OCI-LY1 (cell line): Measurements from ENCODE around the gene UBE2C.

ENCODE experiments used
- H2AFZ ChIP-seq: fragments of 200-600 bp; sonication (generic), shearing (Covaris generic); 2 replicates; pipeline ENCODE4 v1.6.0; 2014; ENCODE audit warnings: antibody characterized with exemption, mild to moderate bottlenecking, low read length
- H3F3A ChIP-seq: fragments of 200-600 bp; sonication (generic), shearing (Covaris generic); 2 replicates; pipeline ENCODE4 v1.6.0; 2014; ENCODE audit warnings: mild to moderate bottlenecking, antibody characterized with exemption, low read length, moderate library complexity; ENCODE audit not compliant: insufficient read depth
- H3K27ac ChIP-seq: fragments of 200-600 bp; sonication (generic); 2 replicates; pipeline ENCODE4 v1.5.1; 2014; ENCODE audit warnings: low read length, mixed run types, mild to moderate bottlenecking, low read depth; ENCODE audit not compliant: poor library complexity, severe bottlenecking
- H3K27me3 ChIP-seq: fragments of 200-600 bp; sonication (generic); 2 replicates; pipeline ENCODE4 v1.6.0; 2014; ENCODE audit warnings: antibody characterized with exemption, mild to moderate bottlenecking, low read length, moderate library complexity; ENCODE audit not compliant: insufficient read depth
- H3K36me3 ChIP-seq: fragments of 200-600 bp; sonication (generic); 2 replicates; pipeline ENCODE4 v1.6.1; 2014; ENCODE audit warnings: mild to moderate bottlenecking, antibody characterized with exemption, low read length, moderate library complexity, mixed read lengths; ENCODE audit not compliant: insufficient read depth
- H3K4me1 ChIP-seq: fragments of 200-600 bp; sonication (generic); 2 replicates; pipeline ENCODE4 v1.5.1; 2014; ENCODE audit warnings: mild to moderate bottlenecking, low read length, moderate library complexity; ENCODE audit not compliant: insufficient read depth, severe bottlenecking
- H3K4me2 ChIP-seq: fragments of 200-600 bp; sonication (generic), shearing (Covaris generic); 2 replicates; pipeline ENCODE4 v1.6.1; 2014; ENCODE audit warnings: low read length
- H3K4me3 ChIP-seq: fragments of 200-600 bp; sonication (generic); 2 replicates; pipeline ENCODE4 v1.5.1; 2014; ENCODE audit warnings: low read length, low read depth, mild to moderate bottlenecking, mixed read lengths; ENCODE audit not compliant: poor library complexity, severe bottlenecking
- H3K79me2 ChIP-seq: fragments of 200-600 bp; shearing (Covaris generic); 2 replicates; pipeline ENCODE4 v1.6.1; 2016; ENCODE audit warnings: mixed run types, low read length, mixed read lengths; ENCODE audit not compliant: insufficient read depth
- H3K9ac ChIP-seq: fragments of 200-600 bp; sonication (generic), shearing (Covaris generic); 2 replicates; pipeline ENCODE4 v1.6.1; 2014; ENCODE audit warnings: mild to moderate bottlenecking, low read length, mixed read lengths
- H3K9me2 ChIP-seq: fragments of 200-600 bp; sonication (generic), shearing (Covaris generic); 2 replicates; pipeline ENCODE4 v1.6.1; 2014; ENCODE audit warnings: low read depth, mild to moderate bottlenecking, low read length, mixed read lengths
- H3K9me3 ChIP-seq: fragments of 200-600 bp; shearing (Covaris generic); 2 replicates; pipeline ENCODE4 v1.6.1; 2014; ENCODE audit warnings: low read length, mixed read lengths
- H4K20me1 ChIP-seq: fragments of 200-600 bp; sonication (generic), shearing (Covaris generic); 2 replicates; pipeline ENCODE4 v1.6.0; 2016; ENCODE audit warnings: mild to moderate bottlenecking, low read length; ENCODE audit not compliant: insufficient read depth
- EZH2 ChIP-seq: fragments of 200-600 bp; sonication (generic), shearing (Covaris generic); IDR thresholded peaks from 2 replicates; pipeline ENCODE4 v1.8.0; 2017; ENCODE audit warnings: borderline replicate concordance, mixed run types, mild to moderate bottlenecking, antibody characterized with exemption, low read length, moderate library complexity, mixed read lengths
- TF ChIP-seq, protein P1 (sequence below): fragments of 200-600 bp; sonication (generic), shearing (Covaris generic); IDR thresholded peaks from 2 replicates; pipeline ENCODE4 v1.5.1; 2017; ENCODE audit warnings: mild to moderate bottlenecking, antibody characterized with exemption, low read length, moderate library complexity, mixed read lengths

Gene UBE2C

DNA sequence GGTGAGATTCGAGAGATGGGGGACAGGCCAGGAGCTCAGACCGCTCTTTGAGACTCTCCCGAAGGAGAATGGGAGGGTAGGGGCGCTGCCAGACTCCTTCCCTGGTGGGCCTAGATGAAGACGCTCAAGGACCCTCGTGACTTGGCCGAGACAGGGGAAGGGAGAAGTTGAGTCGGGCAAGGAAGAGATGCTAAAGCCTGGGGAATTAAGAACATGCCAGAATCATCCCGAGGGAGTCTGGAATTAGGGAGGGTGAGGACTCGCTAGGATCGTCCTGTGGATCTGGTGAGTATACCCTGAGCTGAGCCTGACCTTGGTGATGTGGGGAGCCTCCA lies 529 bp downstream of the UBE2C start:
- Histone ChIP-seq H3K4me2 (peak overlapping the region; percentile 81), H3K27ac (peak overlapping the region; percentile 73), H3F3A (peaks cover 8% of the 10 kb centered on the region; the same call in 1 of the 2 replicates), H3K27me3 (no peaks in the 10 kb centered on the region), H3K4me1 (peaks cover 11% of the 10 kb centered on the region), H3K79me2 (peaks cover 10% of the 10 kb centered on the region; the same call in 1 of the 2 replicates), H3K9me2 (no peaks in the 10 kb centered on the region), H3K9ac (peak overlapping the region; percentile 97), H3K36me3 (peaks cover 86% of the 10 kb centered on the region), H4K20me1 (no peaks in the 10 kb centered on the region), H2AFZ (no peak overlapping the region), H3K4me3 (peak overlapping the region; percentile 96), H3K9me3 (peaks cover 6% of the 10 kb centered on the region)
- no peak for TF ChIP-seq EZH2
- TF ChIP-seq, protein P1, sequence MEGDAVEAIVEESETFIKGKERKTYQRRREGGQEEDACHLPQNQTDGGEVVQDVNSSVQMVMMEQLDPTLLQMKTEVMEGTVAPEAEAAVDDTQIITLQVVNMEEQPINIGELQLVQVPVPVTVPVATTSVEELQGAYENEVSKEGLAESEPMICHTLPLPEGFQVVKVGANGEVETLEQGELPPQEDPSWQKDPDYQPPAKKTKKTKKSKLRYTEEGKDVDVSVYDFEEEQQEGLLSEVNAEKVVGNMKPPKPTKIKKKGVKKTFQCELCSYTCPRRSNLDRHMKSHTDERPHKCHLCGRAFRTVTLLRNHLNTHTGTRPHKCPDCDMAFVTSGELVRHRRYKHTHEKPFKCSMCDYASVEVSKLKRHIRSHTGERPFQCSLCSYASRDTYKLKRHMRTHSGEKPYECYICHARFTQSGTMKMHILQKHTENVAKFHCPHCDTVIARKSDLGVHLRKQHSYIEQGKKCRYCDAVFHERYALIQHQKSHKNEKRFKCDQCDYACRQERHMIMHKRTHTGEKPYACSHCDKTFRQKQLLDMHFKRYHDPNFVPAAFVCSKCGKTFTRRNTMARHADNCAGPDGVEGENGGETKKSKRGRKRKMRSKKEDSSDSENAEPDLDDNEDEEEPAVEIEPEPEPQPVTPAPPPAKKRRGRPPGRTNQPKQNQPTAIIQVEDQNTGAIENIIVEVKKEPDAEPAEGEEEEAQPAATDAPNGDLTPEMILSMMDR: no peak

DNA sequence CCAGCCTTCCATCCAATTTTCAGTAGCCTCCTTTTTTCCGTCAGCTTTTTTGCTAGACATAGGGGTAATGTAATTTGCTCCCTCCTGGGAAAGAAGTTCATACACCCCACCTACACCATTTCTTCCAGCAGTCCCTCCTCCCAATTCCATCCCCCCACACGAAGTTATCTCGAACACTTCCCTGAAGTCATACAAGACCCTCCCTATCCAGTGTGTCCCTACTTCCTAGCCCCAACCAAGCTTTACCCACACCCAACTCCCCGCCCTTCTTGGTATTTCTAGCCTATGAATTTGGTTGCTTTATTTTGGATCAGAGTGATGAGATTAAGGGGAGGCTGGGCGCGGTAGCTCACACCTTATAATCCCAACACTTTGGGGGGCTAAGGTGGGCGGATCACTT lies 1.0 kb downstream of the UBE2C start:
- peaks cover 84% of the 10 kb centered on the region for H3K36me3 ChIP-seq
- peak overlapping the region; percentile 73 for H3K27ac ChIP-seq
- no peak for TF ChIP-seq EZH2
- TF ChIP-seq, protein P1: no peak
- no peaks in the 10 kb centered on the region for H4K20me1 ChIP-seq
- H3F3A ChIP-seq: peaks cover 12% of the 10 kb centered on the region; the same call in 1 of the 2 replicates
- H3K9me3 ChIP-seq: peaks cover 6% of the 10 kb centered on the region
- H2AFZ ChIP-seq: no peak overlapping the region
- H3K4me3 ChIP-seq: peak overlapping the region; percentile 96
- H3K27me3 ChIP-seq: no peaks in the 10 kb centered on the region
- peaks cover 10% of the 10 kb centered on the region; the same call in 1 of the 2 replicates for H3K79me2 ChIP-seq
- H3K4me2 ChIP-seq: peak overlapping the region; percentile 81
- H3K9ac ChIP-seq: peak overlapping the region; percentile 97
- H3K9me2 ChIP-seq: no peaks in the 10 kb centered on the region
- H3K4me1 ChIP-seq: peaks cover 11% of the 10 kb centered on the region

DNA sequence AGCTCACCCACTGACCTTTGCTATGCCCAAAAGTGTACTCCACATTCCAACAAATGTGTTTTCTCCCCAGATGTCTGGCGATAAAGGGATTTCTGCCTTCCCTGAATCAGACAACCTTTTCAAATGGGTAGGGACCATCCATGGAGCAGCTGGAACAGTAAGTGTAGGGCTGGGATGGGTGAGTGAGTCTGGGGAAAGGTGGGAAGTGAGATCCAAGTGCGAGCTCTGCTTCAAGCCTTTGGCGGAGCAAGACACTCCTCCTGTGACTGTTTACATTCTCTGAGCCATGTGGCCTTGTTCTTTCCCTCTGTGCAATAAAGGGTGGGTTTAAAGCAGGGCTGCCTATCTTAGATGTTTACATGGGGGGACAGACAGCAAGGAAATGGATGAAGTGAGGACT lies 1.9 kb downstream of the UBE2C start:
- no peak overlapping the region for H3K4me3 ChIP-seq

More for the DNA sequence above, 1.9 kb downstream of the UBE2C start:
- no peaks in the 10 kb centered on the region for H3K27me3 ChIP-seq
- H3K4me2 ChIP-seq: peak overlapping the region; percentile 14; the same call in 1 of the 2 replicates
- peaks cover 10% of the 10 kb centered on the region; the same call in 1 of the 2 replicates for H3K79me2 ChIP-seq
- no peaks in the 10 kb centered on the region for H4K20me1 ChIP-seq
- H3K36me3 ChIP-seq: peaks cover 76% of the 10 kb centered on the region
- peaks cover 11% of the 10 kb centered on the region for H3K4me1 ChIP-seq
- H3K9ac ChIP-seq: no peak overlapping the region
- H2AFZ ChIP-seq: no peak overlapping the region
- TF ChIP-seq, protein P1: no peak
- TF ChIP-seq EZH2: no peak
- peaks cover 6% of the 10 kb centered on the region for H3K9me3 ChIP-seq
- no peak overlapping the region for H3K27ac ChIP-seq
- no peaks in the 10 kb centered on the region for H3K9me2 ChIP-seq
- peaks cover 12% of the 10 kb centered on the region; the same call in 1 of the 2 replicates for H3F3A ChIP-seq
